Right ventricle myocardium inferior (tissue), 1 donor: ENCODE measurements around the gene RTBDN. TPM values are rescaled to one million over a fixed set of nuclear protein-coding genes. Genes with fewer than 3 reads are reported as not detected.
A peak's percentile ranks its signal among the peaks of the same experiment; 100 is the strongest.

Experiments used
- ATAC-seq: fragments of 200-7000 bp; cut with Tn5 transposase; one replicate; pipeline ENCODE4 v1.9.1; 2020; ENCODE audit warnings: mild to moderate bottlenecking, moderate library complexity
- DNase-seq: peaks from one replicate; pipeline ENCODE4 v3.0.0; 2021; ENCODE audit errors: missing footprints
- intact Hi-C: fragments of 100-400 bp; cut with DNase I; formaldehyde crosslinking; loops from one replicate; pipeline ENCODE4 v1.11.0; 2022
- total RNA-seq: library from RNA; stranded (reverse); fragmentation: NEBNext Ultra II Directional; extraction: Animal tissue kit (Norgen Biotek cat#: 25700); gene quantifications from one replicate; pipeline ENCODE4 v1.2.1, GENCODE V29; 2021
- donor health status: DM: no; HTN: yes; CAD: no; lungs with severe emphysema.

RTBDN gene
- total RNA-seq, 1 donor from 2014 or later, result not detected

DNA sequence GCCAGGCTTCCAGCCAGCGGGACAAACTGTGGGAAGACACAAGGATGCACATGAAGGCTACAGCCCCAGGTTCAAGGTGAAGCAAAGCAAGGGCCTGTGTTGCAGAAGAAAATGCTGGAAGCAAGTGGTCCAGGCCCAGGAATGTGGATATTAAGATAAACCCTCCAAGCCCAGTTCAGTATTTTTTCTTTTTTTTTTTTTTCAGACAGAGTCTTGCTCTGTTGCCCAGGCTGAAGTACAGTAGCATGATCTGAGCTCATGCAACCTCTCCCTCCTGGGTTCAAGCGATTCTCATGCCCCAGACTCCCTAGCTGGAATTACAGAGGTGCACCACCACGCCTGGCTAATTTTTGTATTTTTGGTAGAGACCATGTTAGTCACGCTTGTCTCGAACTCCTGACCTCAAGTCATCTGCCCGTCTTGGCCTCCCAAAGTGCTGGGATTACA lies 37.2 kb downstream of the RTBDN start:
- ATAC-seq (no peak), DNase-seq (no peak)
- intact Hi-C loops, result loop anchor here (2.0 kb wide), 1 partner anchor 30 kb away; no protein-coding TSS in a partner anchor

DNA sequence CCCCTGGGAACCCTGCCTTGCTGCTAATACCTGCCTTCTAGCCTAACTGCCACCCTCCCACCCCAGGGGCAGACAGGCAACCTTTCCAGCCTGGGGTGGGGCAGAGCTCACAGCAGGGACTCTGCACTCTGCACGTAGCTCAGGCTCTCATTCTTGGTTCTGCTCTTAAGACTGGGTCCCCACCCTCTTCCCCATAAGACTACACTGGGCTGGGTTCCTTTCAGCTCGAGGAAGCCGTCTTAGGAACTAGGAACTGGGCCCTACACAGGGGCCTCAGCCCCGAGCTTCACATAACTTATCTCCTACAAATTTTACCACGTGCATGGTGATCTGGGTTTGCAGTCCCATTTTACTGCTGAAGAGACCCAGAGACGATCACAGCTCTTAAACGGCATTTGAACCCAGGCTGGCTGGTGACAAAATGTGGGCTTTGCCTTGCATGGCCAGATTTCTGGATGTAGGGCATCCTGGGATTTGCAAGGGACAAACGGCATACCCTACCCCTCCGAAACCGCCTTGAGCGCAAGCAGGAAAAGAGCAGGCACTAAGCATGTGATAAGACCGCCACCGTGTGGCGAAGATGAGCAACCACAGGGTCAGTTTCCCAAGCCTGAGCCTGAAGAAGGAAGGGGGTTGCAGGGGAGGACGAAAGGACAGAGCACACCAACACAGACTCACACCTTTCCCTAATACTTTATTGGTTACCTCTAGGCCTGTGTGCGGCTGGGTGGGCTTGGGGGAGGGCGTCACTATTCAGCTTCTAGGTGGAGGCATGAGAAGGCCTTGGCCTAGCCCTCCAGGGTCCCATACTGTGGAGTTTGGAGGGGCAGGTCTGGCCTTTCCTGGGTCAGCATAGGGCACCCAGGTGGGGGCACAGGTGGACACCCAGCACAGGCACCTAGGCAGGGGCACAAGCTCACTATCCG lies 38.0 kb downstream of the RTBDN start:
- DNase-seq (peak; percentile 90), ATAC-seq (peak; percentile 21)
- intact Hi-C loops, result loop anchor here (1.0 to 2.0 kb wide), 2 partner anchors 19 to 30 kb away; no protein-coding TSS in a partner anchor

- intact Hi-C loops, result no loop called here
- DNase-seq (no peak), ATAC-seq (no peak)
Observed at GRCh38 chr19:12794971-12795381, 39.4 kb downstream of the RTBDN start.

GRCh38 chr19:12794196-12794941 lies 40.0 kb downstream of the RTBDN start:
- ATAC-seq, result no peak
- no peak for DNase-seq
- intact Hi-C loops, result no loop called here

DNA sequence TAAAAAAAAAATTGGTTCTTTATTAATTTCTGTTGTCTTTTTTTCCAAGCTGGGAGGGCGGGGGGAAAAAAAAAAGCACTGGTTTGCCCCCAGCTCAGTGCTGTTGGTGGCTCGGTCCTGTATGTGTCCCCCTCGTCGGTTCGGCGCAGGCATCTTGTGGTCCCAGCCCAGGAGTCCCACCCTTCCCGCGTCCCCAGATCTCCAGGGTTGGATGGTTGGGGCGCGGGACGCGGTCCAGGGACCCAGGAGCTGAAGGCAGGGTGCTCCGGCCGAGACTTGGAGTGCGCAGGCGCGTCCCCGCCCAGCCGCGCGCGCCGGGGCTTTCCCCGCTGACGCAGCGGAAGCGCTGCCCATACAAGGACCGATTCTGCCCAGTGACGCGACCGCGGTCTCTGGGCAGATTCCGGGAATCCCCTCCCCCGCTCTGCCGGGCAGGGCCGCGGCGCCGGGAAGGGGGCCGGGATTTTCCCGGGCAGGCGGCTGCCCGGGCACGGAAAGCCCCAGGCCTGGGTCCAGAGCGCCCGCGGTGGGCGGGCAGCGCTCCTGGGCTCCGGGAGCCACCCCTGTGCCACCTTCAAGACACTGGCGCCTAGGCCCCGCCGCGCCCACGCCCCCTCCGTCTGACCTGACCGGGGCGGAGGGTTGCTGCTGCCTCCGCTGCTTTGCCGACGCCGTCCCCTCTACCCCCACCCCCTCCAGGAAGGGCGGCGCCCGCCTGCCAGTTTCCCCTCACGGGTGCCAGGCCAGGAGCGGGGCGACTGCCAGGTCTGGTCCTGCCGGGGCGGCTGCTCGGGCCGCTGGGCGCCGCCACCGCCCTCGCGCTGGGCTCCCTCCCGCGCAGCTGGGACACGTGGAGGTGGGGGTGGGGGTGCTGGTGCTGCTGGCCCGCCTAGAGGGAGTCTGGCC lies 40.8 kb downstream of the RTBDN start:
- intact Hi-C loops, result no loop called here
- ATAC-seq (peak; percentile 53), DNase-seq (peak; percentile 95)

DNA sequence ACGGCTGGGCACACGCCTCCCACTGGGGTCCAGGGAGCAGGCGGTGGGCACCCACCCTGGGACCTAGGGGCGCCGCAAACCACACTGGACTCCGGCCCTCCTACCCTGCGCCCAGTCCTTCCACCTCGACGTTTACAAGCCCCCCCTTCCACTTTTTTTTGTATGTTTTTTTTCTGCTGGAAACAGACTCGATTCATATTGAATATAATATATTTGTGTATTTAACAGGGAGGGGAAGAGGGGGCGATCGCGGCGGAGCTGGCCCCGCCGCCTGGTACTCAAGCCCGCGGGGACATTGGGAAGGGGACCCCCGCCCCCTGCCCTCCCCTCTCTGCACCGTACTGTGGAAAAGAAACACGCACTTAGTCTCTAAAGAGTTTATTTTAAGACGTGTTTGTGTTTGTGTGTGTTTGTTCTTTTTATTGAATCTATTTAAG lies 41.5 kb downstream of the RTBDN start:
- intact Hi-C loops, result no loop called here
- DNase-seq, result no peak
- no peak for ATAC-seq

DNA sequence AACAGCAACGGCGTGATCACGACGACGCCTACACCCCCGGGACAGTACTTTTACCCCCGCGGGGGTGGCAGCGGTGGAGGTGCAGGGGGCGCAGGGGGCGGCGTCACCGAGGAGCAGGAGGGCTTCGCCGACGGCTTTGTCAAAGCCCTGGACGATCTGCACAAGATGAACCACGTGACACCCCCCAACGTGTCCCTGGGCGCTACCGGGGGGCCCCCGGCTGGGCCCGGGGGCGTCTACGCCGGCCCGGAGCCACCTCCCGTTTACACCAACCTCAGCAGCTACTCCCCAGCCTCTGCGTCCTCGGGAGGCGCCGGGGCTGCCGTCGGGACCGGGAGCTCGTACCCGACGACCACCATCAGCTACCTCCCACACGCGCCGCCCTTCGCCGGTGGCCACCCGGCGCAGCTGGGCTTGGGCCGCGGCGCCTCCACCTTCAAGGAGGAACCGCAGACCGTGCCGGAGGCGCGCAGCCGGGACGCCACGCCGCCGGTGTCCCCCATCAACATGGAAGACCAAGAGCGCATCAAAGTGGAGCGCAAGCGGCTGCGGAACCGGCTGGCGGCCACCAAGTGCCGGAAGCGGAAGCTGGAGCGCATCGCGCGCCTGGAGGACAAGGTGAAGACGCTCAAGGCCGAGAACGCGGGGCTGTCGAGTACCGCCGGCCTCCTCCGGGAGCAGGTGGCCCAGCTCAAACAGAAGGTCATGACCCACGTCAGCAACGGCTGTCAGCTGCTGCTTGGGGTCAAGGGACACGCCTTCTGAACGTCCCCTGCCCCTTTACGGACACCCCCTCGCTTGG lies 42.1 kb downstream of the RTBDN start:
- DNase-seq, result peak; percentile 91
- intact Hi-C loops, result no loop called here
- ATAC-seq, result no peak

DNA sequence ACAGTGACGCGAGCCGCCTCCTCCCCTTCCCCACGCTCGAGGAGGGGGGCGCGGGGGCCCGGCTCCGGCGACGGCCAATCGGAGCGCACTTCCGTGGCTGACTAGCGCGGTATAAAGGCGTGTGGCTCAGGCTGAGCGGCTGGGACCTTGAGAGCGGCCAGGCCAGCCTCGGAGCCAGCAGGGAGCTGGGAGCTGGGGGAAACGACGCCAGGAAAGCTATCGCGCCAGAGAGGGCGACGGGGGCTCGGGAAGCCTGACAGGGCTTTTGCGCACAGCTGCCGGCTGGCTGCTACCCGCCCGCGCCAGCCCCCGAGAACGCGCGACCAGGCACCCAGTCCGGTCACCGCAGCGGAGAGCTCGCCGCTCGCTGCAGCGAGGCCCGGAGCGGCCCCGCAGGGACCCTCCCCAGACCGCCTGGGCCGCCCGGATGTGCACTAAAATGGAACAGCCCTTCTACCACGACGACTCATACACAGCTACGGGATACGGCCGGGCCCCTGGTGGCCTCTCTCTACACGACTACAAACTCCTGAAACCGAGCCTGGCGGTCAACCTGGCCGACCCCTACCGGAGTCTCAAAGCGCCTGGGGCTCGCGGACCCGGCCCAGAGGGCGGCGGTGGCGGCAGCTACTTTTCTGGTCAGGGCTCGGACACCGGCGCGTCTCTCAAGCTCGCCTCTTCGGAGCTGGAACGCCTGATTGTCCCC lies 42.9 kb downstream of the RTBDN start, which contains the start of gene JUNB:
Gene JUNB (plus strand): TSS at position 142 of the 706 bp plus-strand sequence. CDS start 286 bp downstream, at position 428.
- intact Hi-C loops, result loop anchor here (2.0 kb wide), 1 partner anchor 55 kb away; the partner anchor contains the start of gene GET3
- peak; percentile 66 for ATAC-seq

GRCh38 chr19:12790628-12791344 lies 43.6 kb downstream of the RTBDN start:
- ATAC-seq (no peak), DNase-seq (no peak)
- intact Hi-C loops, result loop anchor here (2.0 kb wide), 1 partner anchor 54 kb away; the partner anchor contains the start of gene GET3

More for the DNA sequence above, 42.9 kb downstream of the RTBDN start, which contains the start of gene JUNB:
- peak; percentile 99 for DNase-seq

DNA sequence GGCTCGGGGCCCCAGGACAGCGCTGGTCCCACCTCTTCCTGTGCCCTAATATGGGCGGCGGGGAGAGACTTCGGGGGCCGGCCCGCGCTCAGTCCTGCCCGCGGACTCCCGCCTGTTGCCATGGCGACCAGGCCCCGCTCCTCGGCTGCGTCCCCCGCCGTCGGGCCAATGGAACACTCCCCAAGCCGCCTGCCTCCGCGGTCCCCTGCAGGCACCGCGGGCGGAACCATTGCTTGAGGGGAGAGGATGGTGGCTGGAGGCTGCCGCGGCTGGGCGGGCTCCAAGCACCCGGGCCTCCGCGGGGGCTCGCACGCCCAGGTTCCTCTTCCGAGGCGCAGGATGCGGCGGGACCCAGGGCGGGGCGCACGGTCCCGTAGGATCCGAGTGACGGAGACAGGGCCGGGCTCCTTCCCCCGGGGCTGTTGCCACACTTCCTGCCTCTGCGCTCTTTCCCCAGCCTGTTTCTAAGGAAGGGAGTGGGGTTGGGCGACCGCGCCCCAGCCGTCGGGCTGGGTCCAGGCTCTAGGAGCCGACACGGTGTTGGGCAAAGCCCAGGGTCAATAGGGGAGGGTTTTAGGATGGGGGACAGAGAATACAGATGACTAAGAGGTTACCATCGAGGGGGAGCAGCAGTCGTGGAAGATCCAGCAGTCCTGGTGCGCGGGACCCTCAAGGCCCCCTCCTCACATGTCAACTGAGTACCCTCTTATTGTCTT lies 44.3 kb downstream of the RTBDN start:
- intact Hi-C loops, result loop anchor here (2.0 kb wide), 1 partner anchor 53 kb away; the partner anchor contains the start of gene GET3
- DNase-seq, result peak; percentile 99
- ATAC-seq, result peak; percentile 68

- DNase-seq (no peak), ATAC-seq (no peak)
- intact Hi-C loops, result no loop called here
Observed at GRCh38 chr19:12789098-12789903, 45.1 kb downstream of the RTBDN start.

DNA sequence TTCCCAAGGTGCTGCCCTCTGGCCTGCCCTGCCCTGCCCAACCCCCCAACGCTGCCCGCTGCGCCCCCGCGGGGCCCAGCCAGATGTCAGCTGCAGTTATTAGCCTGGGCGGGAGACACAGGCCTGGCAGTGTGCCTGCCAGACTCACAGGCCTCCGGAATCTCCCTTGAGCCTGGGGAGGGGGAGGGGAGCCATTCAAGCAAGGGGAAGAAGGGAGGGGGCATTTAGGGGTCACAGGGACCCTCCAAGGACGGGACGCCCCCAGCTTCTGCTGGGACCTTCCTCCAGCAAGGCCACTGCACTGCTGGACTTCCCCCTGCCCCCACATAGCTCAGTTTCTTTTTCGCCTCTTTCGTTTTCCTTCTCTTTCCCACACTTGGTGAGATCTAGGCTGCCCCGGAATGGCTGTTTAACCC lies 45.7 kb downstream of the RTBDN start:
- DNase-seq (peak; percentile 92), ATAC-seq (no peak)
- intact Hi-C loops, result no loop called here

DNA sequence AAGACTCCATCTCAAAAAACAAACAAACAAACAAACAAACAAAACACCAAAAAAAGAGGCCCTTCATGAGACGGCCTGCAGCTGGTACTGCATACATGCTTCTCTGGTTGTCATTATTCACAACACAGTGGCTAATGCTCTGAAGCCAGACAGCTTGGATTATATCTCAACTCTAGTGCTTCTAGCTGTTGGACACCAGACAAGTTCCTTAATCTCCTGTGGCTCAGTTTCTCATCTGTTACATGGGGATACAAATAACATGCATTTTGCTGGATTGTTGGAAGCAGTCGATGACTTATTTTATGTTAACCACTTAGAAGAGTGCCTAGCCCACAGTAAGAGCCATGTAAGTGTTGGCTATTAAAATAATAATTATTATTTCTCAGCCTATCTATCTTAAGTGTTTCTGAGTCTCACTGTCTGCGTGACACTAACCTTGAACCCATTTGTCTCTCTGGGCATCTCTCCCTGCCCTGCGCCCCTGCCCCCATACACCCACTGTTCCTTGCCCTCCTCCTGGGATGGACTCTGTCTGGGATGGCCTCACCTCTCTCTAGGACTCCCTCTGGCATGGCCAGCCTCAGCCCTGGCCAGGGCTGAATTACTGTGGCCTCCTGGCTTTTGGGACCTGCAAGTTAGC lies 46.2 kb downstream of the RTBDN start:
- ATAC-seq, result no peak
- intact Hi-C loops, result no loop called here

GRCh38 chr19:12787458-12787857 lies 46.9 kb downstream of the RTBDN start:
- intact Hi-C loops, result no loop called here
- ATAC-seq (no peak), DNase-seq (no peak)

More for the DNA sequence above, 46.2 kb downstream of the RTBDN start:
- no peak for DNase-seq
